Activated T-cell treated with anti-CD3 and anti-CD28 coated beads, Interleukin-2, amount 50 U/mL, for 24 hours (primary cell): ENCODE results near the gene DDA1.
"Not testable (repeated sequence)": the region's sequence is repeated elsewhere in the genome, so short reads cannot be mapped to it uniquely, and the experiment has no call there.

Experiments used
- DNase-seq: peaks from one replicate; pipeline ENCODE4 v3.0.0-alpha.2; 2020
- H3K27ac Mint-ChIP-seq: 2 replicates; pipeline ENCODE4 v1.8.0; 2020; ENCODE audit warnings: mild to moderate bottlenecking, mixed read lengths
- H3K27me3 Mint-ChIP-seq: 2 replicates; pipeline ENCODE4 v1.8.0; 2020; ENCODE audit warnings: mixed read lengths
- H3K36me3 Mint-ChIP-seq: 2 replicates; pipeline ENCODE4 v1.8.0; 2020; ENCODE audit warnings: low read depth, mixed read lengths
- H3K4me1 Mint-ChIP-seq: 2 replicates; pipeline ENCODE4 v1.8.0; 2020; ENCODE audit warnings: low read depth, mixed read lengths
- H3K4me3 Mint-ChIP-seq: 2 replicates; pipeline ENCODE4 v1.8.0; 2020; ENCODE audit warnings: mild to moderate bottlenecking, moderate library complexity, mixed read lengths
- H3K9me3 Mint-ChIP-seq: 2 replicates; pipeline ENCODE4 v1.8.0; 2020; ENCODE audit warnings: mixed read lengths

Gene DDA1

GRCh38 chr19:17352608-17353280 is 43.4 kb downstream of the DDA1 start:
- H3K9me3 Mint-ChIP-seq: no peaks in the 10 kb centered on the region
- H3K4me1 Mint-ChIP-seq: peaks cover 5% of the 10 kb centered on the region
- no peak overlapping the region for H3K4me3 Mint-ChIP-seq
- H3K36me3 Mint-ChIP-seq: no peaks in the 10 kb centered on the region
- DNase-seq: no peak
- no peak overlapping the region for H3K27ac Mint-ChIP-seq
- H3K27me3 Mint-ChIP-seq: peaks cover 34% of the 10 kb centered on the region

- Mint-ChIP-seq H3K4me3 (no peak overlapping the region), H3K27ac (no peak overlapping the region), H3K4me1 (peaks cover 5% of the 10 kb centered on the region), H3K36me3 (no peaks in the 10 kb centered on the region), H3K27me3 (peaks cover 30% of the 10 kb centered on the region), H3K9me3 (no peaks in the 10 kb centered on the region)
- no peak for DNase-seq
Measured at GRCh38 chr19:17353386-17353785, 44.0 kb downstream of the DDA1 start.

- no peak overlapping the region for H3K4me3 Mint-ChIP-seq
- DNase-seq: no peak
- no peak overlapping the region for H3K27ac Mint-ChIP-seq
- H3K27me3 Mint-ChIP-seq: peaks cover 2% of the 10 kb centered on the region
- no peaks in the 10 kb centered on the region for H3K36me3 Mint-ChIP-seq
- no peaks in the 10 kb centered on the region for H3K9me3 Mint-ChIP-seq
- H3K4me1 Mint-ChIP-seq: no peaks in the 10 kb centered on the region
Measured at GRCh38 chr19:17357078-17357666, 47.8 kb downstream of the DDA1 start.

- Mint-ChIP-seq H3K27me3 (peaks cover under 1% of the 10 kb centered on the region), H3K36me3 (no peaks in the 10 kb centered on the region), H3K4me1 (no peaks in the 10 kb centered on the region), H3K9me3 (no peaks in the 10 kb centered on the region), H3K4me3 (no peak overlapping the region), H3K27ac (no peak overlapping the region)
- no peak for DNase-seq
Measured at GRCh38 chr19:17357724-17358123, 48.4 kb downstream of the DDA1 start.

GRCh38 chr19:17358395-17358794 is 49.0 kb downstream of the DDA1 start:
- Mint-ChIP-seq H3K4me1 (no peaks in the 10 kb centered on the region), H3K27ac (no peak overlapping the region), H3K27me3 (no peaks in the 10 kb centered on the region), H3K9me3 (no peaks in the 10 kb centered on the region), H3K4me3 (no peak overlapping the region), H3K36me3 (no peaks in the 10 kb centered on the region)
- DNase-seq: no peak

- no peak for DNase-seq
- Mint-ChIP-seq H3K4me3 (no peak overlapping the region), H3K27ac (no peak overlapping the region), H3K4me1 (no peaks in the 10 kb centered on the region), H3K27me3 (no peaks in the 10 kb centered on the region), H3K9me3 (no peaks in the 10 kb centered on the region), H3K36me3 (no peaks in the 10 kb centered on the region)
Measured at GRCh38 chr19:17359905-17360800, 50.8 kb downstream of the DDA1 start.

- not testable (repeated sequence) for H3K4me3 Mint-ChIP-seq, H3K27me3 Mint-ChIP-seq, H3K4me1 Mint-ChIP-seq, H3K27ac Mint-ChIP-seq, H3K9me3 Mint-ChIP-seq, DNase-seq, H3K36me3 Mint-ChIP-seq
Measured at GRCh38 chr19:17363852-17364605, 54.7 kb downstream of the DDA1 start.

GRCh38 chr19:17365361-17365760 is 56.0 kb downstream of the DDA1 start:
- H3K36me3 Mint-ChIP-seq: no peaks in the 10 kb centered on the region
- peaks cover 5% of the 10 kb centered on the region for H3K4me1 Mint-ChIP-seq
- H3K9me3 Mint-ChIP-seq: no peaks in the 10 kb centered on the region
- no peak overlapping the region for H3K27ac Mint-ChIP-seq
- no peak overlapping the region for H3K4me3 Mint-ChIP-seq
- DNase-seq: no peak
- H3K27me3 Mint-ChIP-seq: peaks cover 8% of the 10 kb centered on the region

- Mint-ChIP-seq H3K9me3 (no peaks in the 10 kb centered on the region), H3K27me3 (peaks cover 13% of the 10 kb centered on the region), H3K27ac (no peak overlapping the region), H3K4me3 (no peak overlapping the region), H3K4me1 (peaks cover 7% of the 10 kb centered on the region), H3K36me3 (no peaks in the 10 kb centered on the region)
- no peak for DNase-seq
Measured at GRCh38 chr19:17370026-17370587, 60.7 kb downstream of the DDA1 start.
